Upper lobe of right lung (tissue), 1 donor: Measurements from ENCODE around the gene GIMAP1. TPM values are rescaled to one million over a fixed set of nuclear protein-coding genes. Genes with fewer than 3 reads are reported as not detected.
A peak's percentile ranks its signal among the peaks of the same experiment; 100 is the strongest.

Experiments
- ATAC-seq: fragments of 200-7000 bp; cut with Tn5 transposase; one replicate; pipeline ENCODE4 v1.9.1; 2020; ENCODE audit warnings: mild to moderate bottlenecking, moderate library complexity
- DNase-seq: peaks from one replicate; pipeline ENCODE4 v3.0.0-alpha.2; 2020
- H3K27ac ChIP-seq: fragments of 200-600 bp; one replicate; pipeline ENCODE4 v1.8.0; 2022
- H3K27me3 ChIP-seq: fragments of 200-600 bp; one replicate; pipeline ENCODE4 v1.8.0; 2022; ENCODE audit warnings: mild to moderate bottlenecking
- H3K36me3 ChIP-seq: fragments of 200-600 bp; one replicate; pipeline ENCODE4 v1.8.0; 2022
- H3K4me1 ChIP-seq: fragments of 200-600 bp; one replicate; pipeline ENCODE4 v1.8.0; 2022
- H3K4me3 ChIP-seq: fragments of 200-600 bp; one replicate; pipeline ENCODE4 v1.8.0; 2022; ENCODE audit warnings: mild to moderate bottlenecking
- H3K9me3 ChIP-seq: fragments of 200-600 bp; one replicate; pipeline ENCODE4 v1.8.0; 2022
- intact Hi-C: fragments of 100-400 bp; cut with DNase I; formaldehyde crosslinking; loops from one replicate; pipeline ENCODE4 v1.11.0; 2022
- total RNA-seq: library from RNA; stranded (reverse); fragmentation: NEBNext Ultra II Directional; extraction: Animal tissue kit (Norgen Biotek cat#: 25700); gene quantifications from one replicate; pipeline ENCODE4 v1.2.1, GENCODE V29; 2021
- TF ChIP-seq, protein P1 (sequence below): fragments of 200-600 bp; IDR thresholded peaks from one replicate; pipeline ENCODE4 v1.8.0; 2022; ENCODE audit warnings: antibody characterized with exemption
- donor health status: DM: no; HTN: yes; CAD: no; lungs with severe emphysema.

The GIMAP1 gene
- total RNA-seq, 1 donor from 2014 or later = 13.0 TPM

DNA sequence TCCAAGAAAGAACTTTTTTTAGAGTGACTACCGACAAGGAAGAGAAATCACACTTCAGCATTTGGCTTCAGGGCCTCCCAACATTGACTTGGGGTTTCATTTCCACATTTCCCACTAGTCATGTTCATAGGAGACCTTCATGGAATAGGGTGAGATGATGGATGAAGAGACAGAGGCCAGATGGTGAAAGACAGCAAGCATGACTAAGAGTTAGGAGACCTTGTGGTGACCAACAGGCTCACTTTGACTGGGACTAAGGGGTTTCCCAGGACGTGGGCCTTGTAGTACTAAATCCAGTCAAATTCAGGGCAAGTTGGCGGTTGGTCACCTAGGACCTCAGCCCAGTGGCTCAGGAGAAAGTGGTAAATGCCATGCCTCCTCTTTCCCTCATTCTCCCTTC, 17.8 kb downstream of the GIMAP1 start:
- intact Hi-C loops = no loop called here
- H3K36me3 ChIP-seq = no peaks in the 10 kb centered on the region
- no peaks in the 10 kb centered on the region for H3K27me3 ChIP-seq
- TF ChIP-seq, protein P1, sequence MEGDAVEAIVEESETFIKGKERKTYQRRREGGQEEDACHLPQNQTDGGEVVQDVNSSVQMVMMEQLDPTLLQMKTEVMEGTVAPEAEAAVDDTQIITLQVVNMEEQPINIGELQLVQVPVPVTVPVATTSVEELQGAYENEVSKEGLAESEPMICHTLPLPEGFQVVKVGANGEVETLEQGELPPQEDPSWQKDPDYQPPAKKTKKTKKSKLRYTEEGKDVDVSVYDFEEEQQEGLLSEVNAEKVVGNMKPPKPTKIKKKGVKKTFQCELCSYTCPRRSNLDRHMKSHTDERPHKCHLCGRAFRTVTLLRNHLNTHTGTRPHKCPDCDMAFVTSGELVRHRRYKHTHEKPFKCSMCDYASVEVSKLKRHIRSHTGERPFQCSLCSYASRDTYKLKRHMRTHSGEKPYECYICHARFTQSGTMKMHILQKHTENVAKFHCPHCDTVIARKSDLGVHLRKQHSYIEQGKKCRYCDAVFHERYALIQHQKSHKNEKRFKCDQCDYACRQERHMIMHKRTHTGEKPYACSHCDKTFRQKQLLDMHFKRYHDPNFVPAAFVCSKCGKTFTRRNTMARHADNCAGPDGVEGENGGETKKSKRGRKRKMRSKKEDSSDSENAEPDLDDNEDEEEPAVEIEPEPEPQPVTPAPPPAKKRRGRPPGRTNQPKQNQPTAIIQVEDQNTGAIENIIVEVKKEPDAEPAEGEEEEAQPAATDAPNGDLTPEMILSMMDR = no peak
- no peak overlapping the region for H3K27ac ChIP-seq
- no peaks in the 10 kb centered on the region for H3K9me3 ChIP-seq
- no peak for ATAC-seq
- no peak for DNase-seq
- H3K4me3 ChIP-seq = no peak overlapping the region
- H3K4me1 ChIP-seq = peaks cover 6% of the 10 kb centered on the region

DNA sequence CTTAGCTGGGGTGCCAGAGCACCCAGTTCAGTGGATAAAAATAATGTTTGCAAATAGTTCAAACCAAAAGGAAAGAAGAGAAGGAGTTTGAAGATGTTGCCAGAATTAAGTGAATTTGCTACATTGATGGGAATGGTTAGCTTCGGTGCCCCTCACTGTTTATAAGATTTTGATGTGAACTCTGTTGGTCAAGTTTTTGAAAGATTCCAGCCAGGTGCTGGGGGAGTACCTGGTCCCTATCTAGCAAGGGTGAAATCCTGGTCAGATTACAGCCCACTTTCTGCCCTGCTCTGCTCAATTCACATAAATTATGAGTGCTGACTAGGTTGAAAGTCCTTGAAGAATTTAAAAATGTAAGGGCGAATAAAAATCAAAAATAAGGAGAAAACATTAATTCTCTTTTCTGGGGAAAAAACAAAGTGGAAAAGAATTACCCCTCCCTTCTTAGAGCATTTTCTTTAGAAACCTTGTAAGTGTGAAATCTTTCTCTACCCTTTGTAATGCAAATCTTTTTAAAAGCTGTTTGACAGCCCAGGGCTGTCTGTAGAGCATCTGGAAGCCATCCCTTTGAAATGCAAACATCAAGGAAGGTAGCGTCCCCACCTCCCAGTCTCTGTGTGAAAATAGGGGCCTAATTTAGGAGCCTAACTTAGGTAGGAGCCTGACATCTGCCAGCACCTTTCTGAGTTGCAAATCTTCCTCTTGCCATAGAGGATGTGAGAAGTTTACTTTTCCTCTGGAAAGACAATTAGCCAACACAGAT, 19.4 kb downstream of the GIMAP1 start:
- intact Hi-C loops = no loop called here
- TF ChIP-seq, protein P1 = no peak
- Histone ChIP-seq H3K27me3 (no peaks in the 10 kb centered on the region), H3K4me1 (peaks cover 6% of the 10 kb centered on the region), H3K27ac (no peak overlapping the region), H3K9me3 (no peaks in the 10 kb centered on the region), H3K36me3 (peaks cover 2% of the 10 kb centered on the region), H3K4me3 (no peak overlapping the region)
- DNase-seq (no peak), ATAC-seq (no peak)

DNA sequence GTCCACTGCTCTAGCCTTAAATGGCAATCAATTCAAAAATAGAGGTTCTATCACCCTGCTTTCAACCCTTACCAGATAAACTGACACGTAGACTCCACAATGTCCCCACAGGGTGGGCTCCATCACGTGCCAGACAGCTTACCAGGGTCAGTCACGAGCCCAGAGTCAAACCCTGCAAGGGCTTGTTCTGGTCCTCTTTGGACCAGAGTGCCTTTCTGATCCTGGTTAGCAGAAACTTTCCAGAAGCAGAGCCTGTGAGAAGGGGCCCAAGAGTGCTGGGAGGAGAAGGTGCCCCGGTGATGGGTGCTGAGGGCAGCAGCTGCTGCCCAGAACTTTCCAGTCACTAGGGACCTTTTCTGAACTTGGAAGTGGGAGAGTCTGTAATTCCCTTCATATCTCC, 20.5 kb downstream of the GIMAP1 start:
- no peaks in the 10 kb centered on the region for H3K27me3 ChIP-seq
- H3K4me1 ChIP-seq = peaks cover 8% of the 10 kb centered on the region
- peak overlapping the region; percentile 61 for H3K4me3 ChIP-seq
- no peak for DNase-seq
- intact Hi-C loops = no loop called here
- TF ChIP-seq, protein P1 = no peak
- ATAC-seq = no peak
- H3K9me3 ChIP-seq = no peaks in the 10 kb centered on the region
- H3K27ac ChIP-seq = peak overlapping the region; percentile 87
- H3K36me3 ChIP-seq = peaks cover 13% of the 10 kb centered on the region

DNA sequence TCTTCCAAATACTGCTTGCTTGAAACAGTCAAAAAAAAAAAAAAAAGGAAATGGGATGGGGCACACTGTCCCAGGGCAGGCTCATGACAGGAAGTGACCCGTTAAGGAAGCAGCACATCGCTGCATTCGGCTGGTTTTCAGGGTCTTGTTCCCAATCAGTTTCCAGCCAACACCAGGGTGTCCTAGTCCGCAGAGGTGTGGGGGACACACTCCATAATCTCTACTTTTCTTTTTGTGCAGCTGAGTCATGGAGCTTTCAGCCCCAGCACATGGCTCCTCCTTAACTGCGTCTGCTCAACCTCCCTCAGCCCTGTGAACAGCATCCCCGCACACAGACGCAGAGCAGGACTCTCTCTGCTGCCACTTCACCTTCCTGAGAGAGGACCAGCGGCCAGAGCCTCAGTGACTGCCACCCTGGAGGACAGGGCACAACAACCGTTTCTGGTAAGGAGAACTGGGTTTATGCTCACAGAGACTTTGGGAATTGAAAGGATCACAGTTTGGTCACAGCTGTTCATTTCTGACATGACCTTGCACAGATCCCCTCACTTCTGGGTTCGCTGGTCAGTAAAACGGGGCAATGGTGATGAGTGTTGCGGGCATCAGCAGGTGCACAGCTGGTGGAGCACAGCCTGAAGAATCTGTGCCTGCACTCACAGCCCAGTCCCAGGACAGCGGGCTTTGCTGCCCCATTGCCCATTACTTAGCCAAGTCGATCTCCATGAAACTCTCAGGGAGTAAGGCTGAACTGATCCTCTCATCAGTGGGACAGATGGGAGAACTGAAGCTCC, 21.0 kb downstream of the GIMAP1 start, which contains the start of gene GIMAP5:
Gene GIMAP5 (plus strand): TSS at position 154 of the 791 bp plus-strand sequence. CDS start 3,467 bp downstream, outside the sequence.
- Histone ChIP-seq H3K4me3 (peak within 1 kb of the TSS; percentile 61), H3K27ac (peak within 1 kb of the TSS; percentile 87), H3K4me1 (peaks cover 13% of the 10 kb centered on the region), H3K27me3 (no peaks in the 10 kb centered on the region), H3K9me3 (no peaks in the 10 kb centered on the region), H3K36me3 (peaks cover 19% of the 10 kb centered on the region)
- ATAC-seq (peak; percentile 77), DNase-seq (no peak)
- intact Hi-C loops = no loop called here
- TF ChIP-seq, protein P1 = no peak

- Histone ChIP-seq H3K36me3 (peaks cover 26% of the 10 kb centered on the region), H3K27ac (peak overlapping the region; percentile 87), H3K4me3 (peak overlapping the region; percentile 61), H3K9me3 (no peaks in the 10 kb centered on the region), H3K4me1 (peaks cover 13% of the 10 kb centered on the region), H3K27me3 (no peaks in the 10 kb centered on the region)
- ATAC-seq (no peak), DNase-seq (no peak)
- intact Hi-C loops = no loop called here
- TF ChIP-seq, protein P1 = no peak
Measured at GRCh38 chr7:150738092-150738491, 21.7 kb downstream of the GIMAP1 start.
